ENCODE measurements around the gene COLEC12.

DNA sequence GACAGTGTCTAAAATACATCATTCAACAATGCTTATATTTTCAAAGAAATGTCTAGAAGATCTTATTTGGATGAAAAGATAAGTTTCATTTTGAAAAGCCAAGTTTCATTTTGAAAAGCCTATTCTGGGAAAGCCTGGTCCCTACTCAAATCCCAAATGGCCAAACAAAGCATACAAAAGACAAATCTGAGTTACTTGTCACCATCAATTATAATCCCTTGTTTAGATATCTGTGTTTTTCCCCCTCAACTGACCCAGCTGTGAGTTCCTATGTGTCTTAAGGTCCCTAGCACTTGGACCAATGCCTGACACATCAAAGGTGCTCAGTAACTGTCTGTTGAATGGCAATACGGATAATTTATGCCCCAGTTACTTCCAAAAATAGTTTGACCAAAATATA is 180.3 kb downstream of the COLEC12 start:
- TF ChIP-seq CTCF (IDR thresholded peaks at IDR 0.05; ENCODE audit: insufficient read depth, low read depth, low read length) (no peak), EZH2 (IDR thresholded peaks at IDR 0.05; ENCODE audit: insufficient read depth, low read length) (no peak)
